H1 (cell line): ENCODE measurements around the gene NOM1. TPM values are rescaled to one million over a fixed set of nuclear protein-coding genes. Genes with fewer than 3 reads are reported as not detected.

ENCODE experiments used
- EZH2 ChIP-seq: fragments of 200-600 bp; sonication (generic); IDR thresholded peaks from 2 replicates; pipeline ENCODE4 v1.7.1; 2012; ENCODE audit warnings: low read depth, mild to moderate bottlenecking, moderate library complexity, low read length, inconsistent platforms; ENCODE audit not compliant: severe bottlenecking
- GABPA ChIP-seq: IDR thresholded peaks from 2 replicates; pipeline ENCODE4 v1.6.1; 2011; ENCODE audit warnings: mild to moderate bottlenecking, low read length, moderate library complexity, borderline replicate concordance; ENCODE audit not compliant: insufficient read depth
- POLR2AphosphoS5 ChIP-seq: IDR thresholded peaks from 2 replicates; pipeline ENCODE4 v1.6.1; 2011; ENCODE audit warnings: low read depth, low read length
- polyA plus RNA-seq, 7 experiments: library from polyadenylated mRNA; depleted of rRNA in 3 of 7; stranded (reverse) in 5 of 7; unstranded in 2 of 7; fragments of >200 nt in 5 of 7; fragments of 200-250 nt in 2 of 7; gene quantifications; 1 replicate in 5 of 7; 2 replicates in 1 of 7; 4 replicates in 1 of 7; pipeline versions ENCODE4 v1.2.1 to v1.2.3, GENCODE V29; 2011 to 2013; ENCODE audit warnings: missing spikeins in 2 of 7, mixed read lengths in 2 of 7
- total RNA-seq: library from RNA; stranded (reverse); fragmentation: NEBNext Ultra II Directional; extraction: Animal tissue kit (Norgen Biotek cat#: 25700); gene quantifications from 2 replicates; pipeline ENCODE4 v1.2.1, GENCODE V29; 2021

Gene NOM1
- total and polyA plus RNA-seq, 2 of the 8 experiments (the other 6 are each of a cell fraction or from before 2014, with no cell fraction given): 10.6 to 29.1 TPM

GRCh38 chr7:157018997-157019608, 69.6 kb downstream of the NOM1 start (continued):
- TF ChIP-seq GABPA (peak; percentile 45; the same call in 1 of the 2 replicates), EZH2 (peak; percentile 82), POLR2AphosphoS5 (no peak)
